HEK293 (cell line): Measurements from ENCODE around the gene NTF4.
A peak's percentile ranks its signal among the peaks of the same experiment; 100 is the strongest.

Experiments
- CTCF ChIA-PET: fragments of 350-600 bp; formaldehyde crosslinking; extraction: SDS; loops from one replicate; lab custom pipeline; 2021; ENCODE audit warnings: antibody characterized with exemption; lab: Yijun Ruan, JAX
- POLR2A ChIA-PET: fragments of 300-600 bp; formaldehyde crosslinking; extraction: SDS; loops from one replicate; lab custom pipeline; 2020; ENCODE audit warnings: antibody characterized with exemption, inconsistent platforms; lab: Yijun Ruan, JAX
- H3K27ac ChIP-seq: fragments of 200-500 bp; sonication (Bioruptor generic); 2 replicates; pipeline ENCODE4 v1.5.1; 2014; ENCODE audit warnings: low read depth, low read length, control low read depth, inconsistent platforms; ENCODE audit errors: extremely low read depth
- H3K36me3 ChIP-seq, 2 experiments: fragments of 200-500 bp in 1 of 2; sonication (Bioruptor generic) in 1 of 2; 1 replicate in 1 of 2; 2 replicates in 1 of 2; pipeline ENCODE4 v1.5.1; 2014 to 2017; ENCODE audit warnings: inconsistent platforms in 2 of 2, low read length in 2 of 2; ENCODE audit not compliant: control insufficient read depth in 2 of 2, insufficient read depth in 1 of 2
- H3K4me1 ChIP-seq: fragments of 200-500 bp; sonication (Bioruptor generic); 2 replicates; pipeline ENCODE4 v1.5.1; 2014; ENCODE audit warnings: mild to moderate bottlenecking, low read length, inconsistent platforms; ENCODE audit not compliant: control insufficient read depth, insufficient read depth
- H3K4me3 ChIP-seq: 2 replicates; pipeline ENCODE4 v1.5.1; 2011; ENCODE audit warnings: low read depth, mild to moderate bottlenecking, control low read depth, low read length, moderate library complexity
- H3K9me3 ChIP-seq: fragments of 200-500 bp; sonication (Bioruptor generic); 2 replicates; pipeline ENCODE4 v1.5.1; 2014; ENCODE audit warnings: low read depth, low read length, inconsistent platforms; ENCODE audit not compliant: control insufficient read depth, insufficient read depth
- KLF8 ChIP-seq: fragments of 450-650 bp; formaldehyde crosslinking; IDR thresholded peaks from 2 replicates; pipeline ENCODE4 v1.5.1; 2016; ENCODE audit warnings: missing biosample characterization, missing genetic modification characterization
- PRDM1 ChIP-seq: fragments of 450-650 bp; formaldehyde crosslinking; IDR thresholded peaks from 2 replicates; pipeline ENCODE4; 2016; ENCODE audit warnings: missing biosample characterization, missing genetic modification characterization
- PRDM6 ChIP-seq: fragments of 450-650 bp; formaldehyde crosslinking; IDR thresholded peaks from 2 replicates; pipeline ENCODE4 v1.5.1; 2017; ENCODE audit warnings: missing biosample characterization, missing genetic modification characterization
- SP3 ChIP-seq: fragments of 450-650 bp; formaldehyde crosslinking; IDR thresholded peaks from 2 replicates; pipeline ENCODE4 v1.5.1; 2016; ENCODE audit warnings: missing biosample characterization, missing genetic modification characterization
- ZBTB1 ChIP-seq: fragments of 450-650 bp; formaldehyde crosslinking; IDR thresholded peaks from 2 replicates; pipeline ENCODE4 v1.5.1; 2016; ENCODE audit warnings: missing biosample characterization, missing genetic modification characterization
- ZBTB49 ChIP-seq: fragments of 450-650 bp; formaldehyde crosslinking; IDR thresholded peaks from 2 replicates; pipeline ENCODE4 v1.5.1; 2016; ENCODE audit warnings: missing biosample characterization, missing genetic modification characterization, low read depth
- ZFP3 ChIP-seq: fragments of 450-650 bp; formaldehyde crosslinking; IDR thresholded peaks from 2 replicates; pipeline ENCODE4 v1.5.1; 2016; ENCODE audit warnings: low read depth, missing biosample characterization, missing genetic modification characterization
- ZFP37 ChIP-seq: fragments of 450-650 bp; formaldehyde crosslinking; IDR thresholded peaks from 2 replicates; pipeline ENCODE4 v1.5.1; 2016; ENCODE audit warnings: missing biosample characterization, missing genetic modification characterization
- ZNF292 ChIP-seq: fragments of 450-650 bp; formaldehyde crosslinking; IDR thresholded peaks from 2 replicates; pipeline ENCODE4 v1.5.1; 2016; ENCODE audit warnings: low read depth, missing biosample characterization, missing genetic modification characterization, borderline replicate concordance
- ZNF335 ChIP-seq: fragments of 450-650 bp; formaldehyde crosslinking; conservative IDR thresholded peaks from 2 replicates; pipeline ENCODE4 v1.5.1; 2016; ENCODE audit warnings: missing biosample characterization, missing genetic modification characterization
- ZNF416 ChIP-seq: fragments of 450-650 bp; formaldehyde crosslinking; IDR thresholded peaks from 2 replicates; pipeline ENCODE4 v1.5.1; 2016; ENCODE audit warnings: missing biosample characterization, missing genetic modification characterization
- ZNF433 ChIP-seq: fragments of 450-650 bp; formaldehyde crosslinking; IDR thresholded peaks from 2 replicates; pipeline ENCODE4 v1.5.1; 2016; ENCODE audit warnings: missing biosample characterization, missing genetic modification characterization, low read depth
- ZNF513 ChIP-seq: fragments of 450-650 bp; IDR thresholded peaks from 2 replicates; pipeline ENCODE4 v1.5.1; 2018; ENCODE audit warnings: missing biosample characterization, missing genetic modification characterization
- ZNF549 ChIP-seq: fragments of 450-650 bp; IDR thresholded peaks from 2 replicates; pipeline ENCODE4 v1.5.1; 2018; ENCODE audit warnings: missing biosample characterization, missing genetic modification characterization, mild to moderate bottlenecking, inconsistent platforms, moderate library complexity
- ZNF600 ChIP-seq: fragments of 450-650 bp; formaldehyde crosslinking; IDR thresholded peaks from 2 replicates; pipeline ENCODE4 v1.5.1; 2016; ENCODE audit warnings: missing biosample characterization, missing genetic modification characterization
- ZNF645 ChIP-seq: fragments of 450-650 bp; formaldehyde crosslinking; IDR thresholded peaks from 2 replicates; pipeline ENCODE4; 2016; ENCODE audit warnings: missing biosample characterization, missing genetic modification characterization
- ZNF747 ChIP-seq: fragments of 450-650 bp; formaldehyde crosslinking; IDR thresholded peaks from 2 replicates; pipeline ENCODE4 v1.5.1; 2016; ENCODE audit warnings: missing biosample characterization, missing genetic modification characterization
- ZNF76 ChIP-seq: fragments of 450-650 bp; formaldehyde crosslinking; IDR thresholded peaks from 2 replicates; pipeline ENCODE4; 2016; ENCODE audit warnings: low read depth, missing biosample characterization, missing genetic modification characterization, borderline replicate concordance
- TF ChIP-seq, protein P1 (sequence below): fragments of 450-650 bp; formaldehyde crosslinking; optimal IDR thresholded peaks from 2 replicates; pipeline ENCODE3; 2016; ENCODE audit warnings: missing biosample characterization, mild to moderate bottlenecking, missing genetic modification characterization
- TF ChIP-seq, protein P2 (sequence below): fragments of 450-650 bp; formaldehyde crosslinking; IDR thresholded peaks from 2 replicates; pipeline ENCODE4 v1.5.1; 2017; ENCODE audit warnings: missing biosample characterization, missing genetic modification characterization

Gene NTF4

DNA sequence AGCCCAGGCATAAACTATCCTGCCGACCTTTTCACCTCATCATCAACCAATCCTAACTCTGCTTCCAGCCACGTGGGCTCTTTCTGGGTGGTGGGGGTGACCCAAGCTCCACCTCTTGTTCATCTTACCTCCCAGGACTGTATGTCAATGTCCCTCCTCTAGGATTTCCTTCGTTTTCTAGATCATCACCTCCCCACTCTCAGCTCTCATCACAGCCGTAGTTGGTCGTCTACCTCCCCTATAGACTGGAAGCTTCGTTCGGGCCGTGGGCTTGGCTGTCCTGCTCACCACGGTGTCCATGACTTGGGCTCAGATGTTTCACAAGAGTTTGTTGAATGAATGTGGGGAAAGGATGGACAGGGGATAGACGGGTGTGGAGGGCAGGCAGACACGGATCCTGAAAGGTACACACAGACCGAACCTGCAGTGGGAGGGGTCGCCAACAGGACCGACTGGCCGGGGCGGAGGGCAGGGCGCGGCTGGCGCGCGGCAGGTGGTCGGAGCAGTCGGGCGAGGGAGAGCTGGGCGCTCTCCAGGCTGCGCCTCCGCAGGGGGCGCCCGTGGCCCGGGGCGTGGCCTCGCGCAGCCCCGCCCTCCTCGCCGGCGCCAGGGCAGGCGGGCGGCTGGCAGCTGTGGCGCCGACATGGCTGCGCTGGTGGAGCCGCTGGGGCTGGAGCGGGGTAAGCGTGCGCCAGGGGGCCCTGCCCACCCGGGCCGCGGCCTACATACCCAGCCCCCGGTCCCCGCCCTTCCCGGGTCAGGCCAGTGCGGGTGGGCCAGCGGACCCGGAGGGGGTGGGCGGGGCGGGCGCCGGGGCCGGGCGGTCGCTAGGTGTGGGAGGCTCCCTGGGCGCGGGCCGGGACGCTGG is 49.4 kb upstream of the NTF4 start, which contains the start of gene LIN7B (continued):
- TF ChIP-seq ZNF513 (tag by site-specific recombination) (no peak), ZNF292 (tag by site-specific recombination) (no peak), ZFP37 (no peak), ZNF76 (tag by site-specific recombination) (no peak), ZFP3 (no peak), SP3 (tag by site-specific recombination) (peak; percentile 62), ZNF335 (tag by site-specific recombination) (peak; percentile 59)
- TF ChIP-seq, protein P1, sequence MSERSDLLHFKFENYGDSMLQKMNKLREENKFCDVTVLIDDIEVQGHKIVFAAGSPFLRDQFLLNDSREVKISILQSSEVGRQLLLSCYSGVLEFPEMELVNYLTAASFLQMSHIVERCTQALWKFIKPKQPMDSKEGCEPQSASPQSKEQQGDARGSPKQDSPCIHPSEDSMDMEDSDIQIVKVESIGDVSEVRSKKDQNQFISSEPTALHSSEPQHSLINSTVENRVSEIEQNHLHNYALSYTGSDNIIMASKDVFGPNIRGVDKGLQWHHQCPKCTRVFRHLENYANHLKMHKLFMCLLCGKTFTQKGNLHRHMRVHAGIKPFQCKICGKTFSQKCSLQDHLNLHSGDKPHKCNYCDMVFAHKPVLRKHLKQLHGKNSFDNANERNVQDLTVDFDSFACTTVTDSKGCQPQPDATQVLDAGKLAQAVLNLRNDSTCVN (tag by site-specific recombination) = no peak

DNA sequence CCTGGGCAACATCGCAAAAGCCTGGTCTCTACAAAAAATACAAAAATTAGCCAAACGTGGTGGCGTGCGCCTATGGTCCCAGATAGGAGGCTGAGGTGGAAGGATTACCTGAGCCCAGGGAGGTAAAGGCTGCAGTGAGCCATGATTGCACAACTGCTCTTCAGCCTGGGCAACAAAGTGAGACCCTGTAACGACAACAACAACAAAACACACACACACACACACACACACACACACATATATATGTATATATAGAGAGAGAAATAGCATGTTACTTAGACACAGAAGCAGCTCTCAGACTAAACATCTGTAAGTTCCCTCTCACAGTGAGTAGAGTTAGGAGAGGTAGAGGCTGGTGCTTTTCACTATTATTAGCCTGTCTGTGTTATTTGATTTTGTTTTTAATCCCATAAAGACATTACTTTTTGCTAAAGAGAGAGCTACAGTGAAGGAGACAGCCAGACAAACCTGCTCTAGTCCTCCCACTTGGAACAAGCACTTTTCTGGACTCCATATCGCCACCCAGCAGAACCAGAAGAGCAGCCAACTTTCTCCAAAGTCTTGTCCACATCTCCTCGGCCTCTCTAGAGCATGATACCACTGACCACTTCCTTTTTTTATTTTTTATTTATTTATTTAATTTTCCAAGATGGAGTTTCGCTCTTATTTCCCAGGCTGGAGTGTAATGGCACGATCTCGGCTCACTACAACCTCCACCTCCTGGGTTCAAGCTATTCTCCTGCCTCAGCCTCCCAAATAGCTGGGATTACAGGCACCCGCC is 46.8 kb upstream of the NTF4 start:
- ChIA-PET CTCF (interaction anchor here (0.6 to 7.9 kb wide), 6 partner anchors 14 to 490 kb away, joined by 3 to 104 read pairs (median 4); no protein-coding TSS in a partner anchor), POLR2A (interaction anchor here (1.6 kb wide), 1 partner anchor 14 kb away, joined by 4 read pairs; no protein-coding TSS in a partner anchor)
- Histone ChIP-seq H3K4me3 (no peak overlapping the region), H3K36me3 (peaks cover 23 to 41% of the 10 kb centered on the region in 2 experiments), H3K27ac (no peak overlapping the region), H3K4me1 (peaks cover 11% of the 10 kb centered on the region), H3K9me3 (no peaks in the 10 kb centered on the region)
- TF ChIP-seq ZBTB1 (tag by site-specific recombination) (no peak), KLF8 (tag by site-specific recombination) (no peak), PRDM1 (no peak), PRDM6 (tag by site-specific recombination) (no peak), ZBTB49 (tag by site-specific recombination) (no peak), ZNF416 (tag by site-specific recombination) (no peak), ZNF433 (tag by site-specific recombination) (no peak), ZNF747 (tag by site-specific recombination) (no peak), ZNF645 (tag by site-specific recombination) (no peak), ZNF600 (peak; percentile 30; the same call in 1 of the 2 replicates), ZNF549 (tag by site-specific recombination) (no peak)
- TF ChIP-seq, protein P2, sequence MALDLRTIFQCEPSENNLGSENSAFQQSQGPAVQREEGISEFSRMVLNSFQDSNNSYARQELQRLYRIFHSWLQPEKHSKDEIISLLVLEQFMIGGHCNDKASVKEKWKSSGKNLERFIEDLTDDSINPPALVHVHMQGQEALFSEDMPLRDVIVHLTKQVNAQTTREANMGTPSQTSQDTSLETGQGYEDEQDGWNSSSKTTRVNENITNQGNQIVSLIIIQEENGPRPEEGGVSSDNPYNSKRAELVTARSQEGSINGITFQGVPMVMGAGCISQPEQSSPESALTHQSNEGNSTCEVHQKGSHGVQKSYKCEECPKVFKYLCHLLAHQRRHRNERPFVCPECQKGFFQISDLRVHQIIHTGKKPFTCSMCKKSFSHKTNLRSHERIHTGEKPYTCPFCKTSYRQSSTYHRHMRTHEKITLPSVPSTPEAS = peak; percentile 61
